Measurements from ENCODE around the gene PTPN7. TPM values are rescaled to one million over a fixed set of nuclear protein-coding genes. Genes with fewer than 3 reads are reported as not detected.

PTPN7 gene
- total and polyA plus RNA-seq, 2 donors (not counting 3 experiments of a cell fraction or from before 2014, with no cell fraction given) = 0.86 to 1.8 TPM

GRCh38 chr1:202198366-202198724 lies 37.9 kb upstream of the PTPN7 start:
- TF ChIP-seq, protein P1, sequence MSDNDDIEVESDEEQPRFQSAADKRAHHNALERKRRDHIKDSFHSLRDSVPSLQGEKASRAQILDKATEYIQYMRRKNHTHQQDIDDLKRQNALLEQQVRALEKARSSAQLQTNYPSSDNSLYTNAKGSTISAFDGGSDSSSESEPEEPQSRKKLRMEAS (IDR thresholded peaks at IDR 0.05; ENCODE audit: insufficient read depth, insufficient read length) = no peak
- TF ChIP-seq POLR2AphosphoS5 (IDR thresholded peaks at IDR 0.05; ENCODE audit: insufficient read depth, low read depth, low read length) (no peak), MYC (IDR thresholded peaks at IDR 0.05; ENCODE audit: low read depth, low read length) (no peak)
- DNase-seq (ENCODE audit: low read depth, low spot score) = no peak
- intact Hi-C loops (cut with micrococcal nuclease) (no loop called here), dilution Hi-C loops (cut with MboI; ENCODE audit: extremely low pct_ligation_motif_present, low sequenced_read_pairs) (no loop called here)
- no peaks in the 10 kb centered on the region for H3K4me1 ChIP-seq (ENCODE audit: control insufficient read depth, extremely low read depth, insufficient read depth, low read length)
- no peak overlapping the region for H3K4me2 ChIP-seq (ENCODE audit: insufficient read depth, low read length)
- no peak overlapping the region for H3K9ac ChIP-seq (replicated peaks; ENCODE audit: extremely low read depth, insufficient read depth, low read length)
- CTCF ChIA-PET = no interaction called here
- no peaks in the 10 kb centered on the region for H3K9me3 ChIP-seq (replicated peaks; ENCODE audit: control insufficient read depth, insufficient read depth, low read length)
- POLR2A ChIA-PET = no interaction called here
- no peak overlapping the region for H3K27ac ChIP-seq (ENCODE audit: insufficient read depth, low read depth, low read length)
- FAIRE-seq = no peak
- no peak overlapping the region for H2AFZ ChIP-seq (ENCODE audit: low read depth, low read length)
- no peaks in the 10 kb centered on the region for H3K79me2 ChIP-seq (ENCODE audit: control insufficient read depth, insufficient read depth, low read length)
- peaks cover 35 to 44% of the 10 kb centered on the region in 2 experiments for H3K27me3 ChIP-seq (ENCODE audit: control insufficient read depth in 2 of 2, insufficient read depth in 2 of 2, low read length in 2 of 2)
- H3K36me3 ChIP-seq (ENCODE audit: control insufficient read depth in 2 of 2, extremely low read depth in 1 of 2, insufficient read depth in 2 of 2, low read length in 2 of 2) = no peaks in the 10 kb centered on the region
- H4K20me1 ChIP-seq (replicated peaks; ENCODE audit: control insufficient read depth, extremely low read depth, insufficient read depth, low read length) = no peaks in the 10 kb centered on the region
- BruUV-seq (replicated peaks) = no TSS peak
- H3K4me3 ChIP-seq (replicated peaks in 1 of 3; ENCODE audit: insufficient read depth in 1 of 3, low read depth in 1 of 3, low read length in 3 of 3) = no peak overlapping the region
- no peaks in the 10 kb centered on the region for H3K9me1 ChIP-seq (replicated peaks; ENCODE audit: control insufficient read depth, extremely low read depth, insufficient read depth, low read length)

DNA sequence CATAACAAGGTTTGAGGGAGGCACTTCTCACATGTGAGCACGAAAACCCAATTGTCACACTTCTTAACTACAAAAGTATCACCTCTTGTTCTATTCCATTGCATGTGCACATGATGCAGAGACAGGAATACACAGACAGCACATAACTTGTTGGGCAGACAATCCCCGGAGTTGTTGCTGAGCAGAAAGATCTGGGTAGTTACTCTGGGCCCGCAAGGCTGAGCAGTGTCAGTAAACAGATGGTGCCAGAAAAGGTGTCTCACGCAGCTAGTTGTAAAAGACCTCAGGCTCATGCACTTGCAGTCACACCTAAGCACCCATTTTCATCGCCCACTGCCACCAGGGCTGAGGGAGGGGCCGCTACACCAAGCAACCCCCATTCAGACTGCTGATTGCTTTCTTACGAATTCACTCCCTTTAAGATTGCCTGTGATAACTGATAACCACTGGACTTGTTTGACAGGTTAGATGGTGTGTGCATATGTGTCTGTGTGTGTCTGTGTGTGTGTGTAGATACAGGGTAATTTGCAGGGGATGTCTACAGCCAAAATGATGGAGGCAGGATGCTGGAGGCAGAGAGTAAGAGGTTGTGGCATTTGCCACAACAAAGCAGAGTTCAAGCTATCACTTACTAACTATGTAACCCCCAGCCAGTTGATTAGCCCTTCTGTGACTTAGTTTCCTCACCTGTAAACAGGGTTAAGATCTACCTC lies 37.4 kb upstream of the PTPN7 start:
- POLR2A ChIA-PET = no interaction called here
- no TSS peak for BruUV-seq (replicated peaks)
- no peak for DNase-seq (ENCODE audit: low read depth, low spot score)
- no peaks in the 10 kb centered on the region for H4K20me1 ChIP-seq (replicated peaks; ENCODE audit: control insufficient read depth, extremely low read depth, insufficient read depth, low read length)
- TF ChIP-seq MYC (IDR thresholded peaks at IDR 0.05; ENCODE audit: low read depth, low read length) (no peak), FOS (IDR thresholded peaks at IDR 0.05; ENCODE audit: borderline replicate concordance, insufficient read depth, low read length) (no peak), POLR2AphosphoS5 (IDR thresholded peaks at IDR 0.05; ENCODE audit: insufficient read depth, low read depth, low read length) (no peak), EZH2 (IDR thresholded peaks at IDR 0.05; ENCODE audit: borderline replicate concordance, low read depth, low read length, severe bottlenecking) (no peak)
- TF ChIP-seq, protein P1 (IDR thresholded peaks at IDR 0.05; ENCODE audit: insufficient read depth, insufficient read length) = no peak
- no peak overlapping the region for H3K27ac ChIP-seq (ENCODE audit: insufficient read depth, low read depth, low read length)
- FAIRE-seq = no peak
- dilution Hi-C loops (cut with MboI; ENCODE audit: extremely low pct_ligation_motif_present, low sequenced_read_pairs) = no loop called here
- CTCF ChIA-PET = no interaction called here
- H3K4me1 ChIP-seq (ENCODE audit: control insufficient read depth, extremely low read depth, insufficient read depth, low read length) = no peaks in the 10 kb centered on the region
- H3K36me3 ChIP-seq (ENCODE audit: control insufficient read depth in 2 of 2, extremely low read depth in 1 of 2, insufficient read depth in 2 of 2, low read length in 2 of 2) = no peaks in the 10 kb centered on the region
- H2AFZ ChIP-seq (ENCODE audit: low read depth, low read length) = no peak overlapping the region
- H3K4me3 ChIP-seq (replicated peaks in 1 of 3; ENCODE audit: insufficient read depth in 1 of 3, low read depth in 1 of 3, low read length in 3 of 3) = no peak overlapping the region
- peaks cover 40 to 49% of the 10 kb centered on the region in 2 experiments for H3K27me3 ChIP-seq (ENCODE audit: control insufficient read depth in 2 of 2, insufficient read depth in 2 of 2, low read length in 2 of 2)
- H3K79me2 ChIP-seq (ENCODE audit: control insufficient read depth, insufficient read depth, low read length) = no peaks in the 10 kb centered on the region
- no peak overlapping the region for H3K4me2 ChIP-seq (ENCODE audit: insufficient read depth, low read length)
- no peaks in the 10 kb centered on the region for H3K9me3 ChIP-seq (replicated peaks; ENCODE audit: control insufficient read depth, insufficient read depth, low read length)
- H3K9me1 ChIP-seq (replicated peaks; ENCODE audit: control insufficient read depth, extremely low read depth, insufficient read depth, low read length) = no peaks in the 10 kb centered on the region
- no peak overlapping the region for H3K9ac ChIP-seq (replicated peaks; ENCODE audit: extremely low read depth, insufficient read depth, low read length)
- intact Hi-C loops (cut with micrococcal nuclease) = no loop called here

All from endothelial cell of umbilical vein (primary cell).